HG03342 (cell line): Measurements from ENCODE around the gene CA4.

Source experiments
- ATAC-seq: cut with Tn5 transposase; IDR thresholded peaks from one replicate; pipeline ENCODE4 v1.9.1; 2021; ENCODE audit warnings: mild to moderate bottlenecking, moderate library complexity; ENCODE audit not compliant: unreplicated experiment

CA4 gene

GRCh38 chr17:60129164-60129563 is 20.6 kb upstream of the CA4 start:
- no peak for ATAC-seq

DNA sequence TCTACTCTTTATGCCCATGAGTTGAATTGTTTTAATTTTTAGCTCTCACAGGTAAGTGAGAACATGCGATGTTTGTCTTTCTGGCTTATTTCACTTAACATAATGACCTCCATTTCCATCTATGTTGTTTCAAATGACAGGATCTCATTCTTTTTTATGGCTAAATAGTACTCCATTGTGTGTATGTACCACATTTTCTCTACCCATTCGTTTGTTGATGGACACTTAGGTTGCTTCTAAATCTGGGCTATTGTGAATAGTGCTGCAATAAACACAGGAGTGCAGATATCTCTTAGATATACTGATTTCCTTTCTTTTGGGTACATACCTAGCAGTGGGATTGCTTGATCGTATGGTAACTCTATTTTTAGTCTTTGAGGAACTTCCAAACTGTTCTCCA is 19.3 kb upstream of the CA4 start:
- no peak for ATAC-seq

DNA sequence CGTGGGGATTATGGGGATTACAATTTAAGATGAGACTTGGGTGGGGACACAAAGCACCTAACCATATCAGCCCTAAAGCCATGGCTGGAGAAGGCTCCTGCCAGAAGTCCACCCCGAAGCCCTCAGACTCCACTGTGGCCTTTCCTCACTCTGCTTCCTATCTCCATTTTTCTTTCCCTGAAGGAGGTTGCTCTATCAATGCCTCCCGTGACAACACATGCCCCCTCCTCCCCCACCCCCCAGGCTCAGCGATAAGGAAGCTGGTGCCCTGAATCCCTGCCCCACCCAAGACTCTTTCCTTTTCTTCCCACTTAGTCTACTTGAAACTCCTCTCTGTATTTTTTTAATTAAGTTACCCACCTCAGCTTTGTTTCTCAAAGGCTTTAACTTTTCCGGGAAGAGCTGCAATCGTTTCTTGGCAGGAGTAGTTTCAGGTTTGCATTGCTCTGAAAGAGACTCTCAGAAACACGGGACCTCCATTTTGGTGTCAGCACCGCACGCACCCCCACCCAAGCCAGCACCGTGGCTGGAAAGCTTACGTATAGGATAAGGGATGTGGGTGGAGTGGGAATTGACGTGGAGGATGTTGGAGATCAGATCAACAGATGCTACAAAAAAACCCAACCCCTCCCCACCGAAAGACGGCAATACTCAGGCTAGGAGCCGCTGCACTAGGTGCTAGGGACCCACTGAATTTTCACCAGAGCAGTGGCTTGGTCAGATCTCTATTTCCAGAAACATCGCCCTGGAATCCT is 15.2 kb upstream of the CA4 start:
- ATAC-seq, result no peak

DNA sequence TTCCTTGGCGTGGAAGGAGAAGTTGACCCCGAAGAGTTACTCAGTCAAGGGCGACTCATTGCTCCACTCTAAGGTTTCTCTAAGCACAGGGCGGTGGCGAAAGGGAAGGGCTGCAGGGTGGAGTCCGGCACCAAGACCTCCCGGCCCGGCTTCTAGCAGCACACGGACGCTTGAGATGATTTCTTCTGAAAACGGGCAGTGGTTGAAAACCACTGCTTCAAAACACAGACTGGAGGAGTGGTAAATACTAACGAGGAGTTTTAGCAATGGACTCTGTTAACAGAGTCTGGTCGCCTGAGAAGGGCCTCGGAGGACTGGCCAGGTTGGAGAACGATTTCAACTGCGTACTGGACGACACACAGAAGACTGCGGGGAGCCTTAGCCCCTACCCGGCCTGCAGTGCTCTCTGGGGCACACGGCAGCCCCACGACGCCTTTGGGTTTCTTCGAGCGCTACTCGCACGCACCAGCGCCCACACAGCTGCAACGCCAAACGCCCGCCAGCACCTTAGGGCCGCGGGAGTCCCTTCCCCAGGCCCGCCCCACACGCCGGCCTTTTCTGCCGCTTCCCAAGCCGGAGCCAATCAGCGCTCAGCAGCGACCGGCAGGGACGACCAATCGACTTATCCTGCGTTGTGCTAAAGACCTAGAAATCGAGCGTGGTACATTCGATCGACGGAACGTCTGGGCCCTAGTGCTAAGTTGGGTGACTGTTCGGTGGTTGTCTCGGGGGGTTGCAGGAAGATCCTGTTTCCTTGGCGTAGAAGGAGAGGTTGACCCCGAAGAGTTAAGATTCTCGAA is 14.4 kb upstream of the CA4 start:
- peak; percentile 92 for ATAC-seq

DNA sequence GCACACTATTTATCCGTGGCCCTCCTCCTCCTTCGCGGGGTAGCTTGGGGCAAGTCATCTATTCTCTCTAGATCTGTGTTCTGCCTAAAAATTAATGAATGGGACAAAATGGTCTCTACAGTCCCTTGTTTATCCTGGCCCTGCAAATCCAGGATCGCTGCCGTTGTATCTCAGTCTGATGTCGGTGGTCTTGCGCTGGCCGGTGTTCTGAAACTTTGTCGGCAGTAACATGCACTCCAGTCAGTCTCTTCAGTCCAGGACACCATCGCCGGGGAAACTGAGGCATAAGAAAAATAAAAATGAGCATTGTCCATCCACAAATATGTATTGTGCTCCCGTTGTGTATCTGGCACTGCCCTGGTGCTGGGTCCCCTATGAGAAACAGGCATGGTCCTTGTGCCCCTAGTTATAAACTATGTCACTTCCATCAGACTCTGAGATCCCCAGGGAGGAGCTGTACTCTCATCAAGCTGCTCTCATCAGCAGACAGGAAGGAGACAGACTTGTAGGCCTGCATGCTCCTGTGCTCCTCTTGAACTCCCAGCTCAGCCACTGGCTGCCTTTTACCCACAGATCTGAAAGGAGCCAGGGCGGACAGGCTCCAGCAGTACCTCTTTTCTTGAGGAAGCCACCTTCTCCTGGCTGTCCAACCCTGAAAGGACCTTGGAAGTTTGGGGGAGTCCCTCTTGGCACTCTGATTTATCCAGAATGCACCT is 13.7 kb upstream of the CA4 start:
- no peak for ATAC-seq

DNA sequence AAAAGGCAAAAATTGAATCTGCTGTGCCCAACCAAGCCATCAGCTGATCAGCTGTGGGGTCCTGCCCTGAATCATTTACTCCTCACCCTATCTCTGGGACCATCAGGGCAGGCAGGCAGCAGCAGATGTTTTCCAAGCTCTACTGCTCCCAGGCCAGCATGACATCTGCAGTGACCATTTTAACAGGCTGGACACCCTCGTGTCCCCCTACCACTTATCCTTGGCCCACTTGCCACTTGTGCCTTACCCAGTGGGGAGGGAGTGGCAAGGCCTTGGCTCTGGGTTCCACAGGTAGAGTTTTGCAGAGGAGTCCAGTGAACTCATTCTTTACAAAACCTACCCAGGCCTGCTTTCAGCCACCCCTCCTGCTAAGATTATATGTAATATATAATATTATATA is 12.0 kb upstream of the CA4 start:
- ATAC-seq, result no peak

- no peak for ATAC-seq
Observed at GRCh38 chr17:60138769-60139437, 10.9 kb upstream of the CA4 start.

- ATAC-seq, result no peak
Observed at GRCh38 chr17:60139438-60140285, 10.1 kb upstream of the CA4 start.

GRCh38 chr17:60141111-60142018 is 8.4 kb upstream of the CA4 start:
- ATAC-seq, result no peak

DNA sequence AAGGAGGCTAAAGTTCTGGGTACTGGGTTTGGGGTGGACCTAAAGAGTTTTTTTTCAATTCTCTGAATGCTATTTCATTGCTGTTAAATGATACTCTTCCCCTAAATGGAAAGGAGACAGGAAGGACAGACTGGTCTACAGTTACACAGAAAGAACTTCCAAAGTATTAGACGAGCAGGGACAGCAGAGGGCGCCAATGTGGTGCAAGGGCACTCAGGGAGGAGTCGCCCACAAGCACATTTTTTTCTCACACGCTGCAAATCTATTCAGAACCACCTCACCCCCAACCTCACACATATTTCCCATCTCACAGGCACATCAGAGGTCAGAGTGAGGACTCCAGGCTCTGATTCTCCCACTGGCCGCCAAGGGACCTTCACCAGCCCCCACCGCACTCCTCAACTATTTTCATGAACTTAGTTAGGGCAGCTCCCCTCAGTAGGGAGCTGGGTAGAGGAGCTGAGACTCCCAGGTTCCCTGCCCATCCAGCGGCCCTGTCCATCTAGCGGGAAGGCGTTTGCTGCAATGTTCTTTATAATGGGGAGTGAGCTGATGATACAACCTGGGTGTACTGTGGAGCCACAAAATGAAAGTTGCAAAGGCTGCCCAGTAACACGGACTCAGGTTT is 6.8 kb upstream of the CA4 start:
- no peak for ATAC-seq

DNA sequence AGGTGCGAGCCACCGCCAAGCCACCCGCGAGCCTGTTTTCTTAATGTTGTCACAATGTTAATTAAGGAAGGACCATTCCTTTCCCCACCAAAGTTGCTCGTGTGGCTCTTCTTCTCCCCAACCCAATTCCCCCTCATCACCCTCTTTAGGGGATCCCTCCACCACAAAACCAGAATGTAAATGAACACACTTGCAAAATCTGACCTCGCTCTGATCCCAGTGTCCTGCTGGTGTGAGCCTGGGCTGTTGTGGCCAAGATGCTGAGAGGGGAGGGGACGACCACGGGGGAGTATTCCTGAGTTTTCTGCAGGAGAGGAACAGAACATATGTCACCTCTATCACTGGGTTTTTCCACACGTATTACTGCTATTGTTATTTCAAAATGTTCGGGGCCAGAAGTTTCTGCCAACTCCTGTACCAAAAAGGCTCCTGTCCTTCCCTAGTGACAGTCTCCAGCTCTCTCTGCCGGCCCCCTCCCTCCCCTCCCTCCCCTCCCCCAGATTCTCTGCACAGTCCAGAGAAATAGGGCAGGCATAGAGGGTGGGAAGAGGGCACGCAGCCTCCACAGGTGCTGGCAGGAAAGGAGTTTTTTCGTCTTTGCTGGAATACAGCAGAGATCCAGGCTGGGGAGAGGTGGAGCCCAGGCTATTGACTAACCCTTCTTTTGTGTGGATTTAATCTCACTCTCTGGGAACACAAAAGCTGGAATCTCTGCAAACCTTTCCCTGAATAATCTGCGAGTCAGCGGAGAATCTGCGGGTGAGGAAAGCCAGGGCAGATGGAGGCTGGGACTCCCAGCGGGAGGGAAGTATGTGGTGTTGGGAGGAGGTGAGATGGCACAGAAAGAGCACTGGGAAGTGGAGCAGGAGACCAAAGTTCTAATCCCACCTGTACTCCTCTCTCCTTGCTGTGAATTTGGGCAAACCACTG is 4.5 kb upstream of the CA4 start:
- ATAC-seq, result no peak

GRCh38 chr17:60146206-60146605 is 3.6 kb upstream of the CA4 start:
- ATAC-seq, result no peak

- no peak for ATAC-seq
Observed at GRCh38 chr17:60147553-60148223, 2.1 kb upstream of the CA4 start.

- ATAC-seq, result no peak
Observed at GRCh38 chr17:60148373-60148772, 1.4 kb upstream of the CA4 start.

- no peak for ATAC-seq
Observed at GRCh38 chr17:60151355-60151754, 1.6 kb downstream of the CA4 start.

- no peak for ATAC-seq
Observed at GRCh38 chr17:60153606-60154390, 4.0 kb downstream of the CA4 start.
